Lung (tissue), 12 donors: ENCODE data around the gene PDAP1. TPM values are rescaled to one million over a fixed set of nuclear protein-coding genes. Genes with fewer than 3 reads are reported as not detected.

Source experiments
- ATAC-seq: fragments of 200-7000 bp; cut with Tn5 transposase; one replicate; pipeline ENCODE4 v1.9.1; 2020; ENCODE audit warnings: moderate number of reproducible peaks; ENCODE audit not compliant: insufficient read depth, low FRiP score
- DNase-seq, 3 donors: peaks; one replicate each; pipeline ENCODE4 v3.0.0-alpha.2; 2013 to 2017
- H3K27ac ChIP-seq, 2 donors: one replicate each; pipeline ENCODE4 v1.5.1; 2013; ENCODE audit warnings: mild to moderate bottlenecking in 2 of 2, moderate library complexity in 2 of 2, control low read depth in 1 of 2, inconsistent platforms in 1 of 2, low read depth in 1 of 2, low read length in 1 of 2
- H3K27me3 ChIP-seq, 3 donors: one replicate each; pipeline ENCODE4 v1.5.1; 2013; ENCODE audit warnings: low read length in 2 of 3; ENCODE audit not compliant: control insufficient read depth in 3 of 3, insufficient read depth in 3 of 3
- H3K36me3 ChIP-seq, 4 donors: one replicate each; pipeline ENCODE4 v1.5.1; 2013; ENCODE audit warnings: low read length in 4 of 4, mild to moderate bottlenecking in 1 of 4, moderate library complexity in 1 of 4; ENCODE audit not compliant: control insufficient read depth in 4 of 4, insufficient read depth in 4 of 4
- H3K4me1 ChIP-seq, 5 donors: one replicate each; pipeline ENCODE4 v1.5.1; 2013; ENCODE audit warnings: low read length in 5 of 5, mild to moderate bottlenecking in 2 of 5, moderate library complexity in 1 of 5; ENCODE audit not compliant: control insufficient read depth in 5 of 5, insufficient read depth in 5 of 5
- H3K4me3 ChIP-seq: one replicate; pipeline ENCODE4 v1.5.1; 2013; ENCODE audit warnings: mild to moderate bottlenecking, control low read depth, moderate library complexity
- H3K9ac ChIP-seq, 2 donors: one replicate each; pipeline ENCODE4 v1.5.1; 2013; ENCODE audit warnings: low read length in 2 of 2, control low read depth in 1 of 2; ENCODE audit not compliant: insufficient read depth in 1 of 2
- H3K9me3 ChIP-seq, 4 donors: one replicate each; pipeline ENCODE4 v1.5.1; 2013; ENCODE audit warnings: low read length in 3 of 4, mild to moderate bottlenecking in 1 of 4, moderate library complexity in 1 of 4; ENCODE audit not compliant: control insufficient read depth in 4 of 4, insufficient read depth in 3 of 4
- CTCF ChIP-seq: IDR thresholded peaks from 2 replicates; pipeline ENCODE4 v1.5.1; 2012; ENCODE audit warnings: mild to moderate bottlenecking; ENCODE audit errors: control extremely low read depth, extremely low read depth
- WGBS, 2 donors: extraction: QIAGEN DNeasy Blood & Tissue Kit; methylation state at CpG; one replicate each; pipeline ENCODE4 v1.1.7; 2013; 5-methylcytosine and 5-hydroxymethylcytosine counted together
- polyA plus RNA-seq, 2 donors: library from polyadenylated mRNA; stranded (reverse); fragments of 200-250 nt; gene quantifications; one replicate each; pipeline ENCODE4 v1.2.1, GENCODE V29; 2013
- total RNA-seq, 2 donors: library from RNA; depleted of rRNA in 1 of 2; stranded (reverse); fragments of >200 nt in 1 of 2; gene quantifications; one replicate each; pipeline ENCODE4 v1.2.1, GENCODE V29; 2014 to 2021
- donor health status: control.
- donor health status: control.
- donor health status: Bipolar disorder and iron deficiency.
- donor health status: healthy.
- donor health status: DM: yes; HTN: yes; CAD: no.

Gene PDAP1
- total and polyA plus RNA-seq, 4 donors: 20.5 to 191 (median 113) TPM

DNA sequence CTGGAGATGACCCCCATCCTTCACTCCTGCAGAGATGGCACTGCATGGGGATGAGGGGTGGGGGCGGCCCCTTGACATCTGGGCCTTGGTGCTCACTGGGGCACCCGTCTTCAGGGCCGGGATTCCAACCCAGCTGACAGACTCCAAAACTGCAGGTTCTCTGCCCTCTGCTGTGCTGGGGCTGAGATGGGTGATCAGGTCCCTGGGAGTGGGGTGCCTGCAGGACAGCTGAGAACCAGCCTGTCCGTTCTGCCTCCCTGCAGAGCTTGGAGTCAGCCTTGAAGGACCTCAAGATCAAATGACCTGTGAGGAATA lies 14.3 kb downstream of the PDAP1 start:
- Histone ChIP-seq H3K4me3 (no peak overlapping the region), H3K4me1 (peaks cover 2 to 15% (median 10%) of the 10 kb centered on the region in 5 donors), H3K9ac (no peak overlapping the region), H3K27ac (no peak overlapping the region), H3K27me3 (no peaks in the 10 kb centered on the region), H3K36me3 (peaks cover 11 to 66% (median 22%) of the 10 kb centered on the region in 4 donors), H3K9me3 (no peaks in the 10 kb centered on the region)
- TF ChIP-seq CTCF: no peak
- WGBS, 2 donors: 92% methylated on average over 4 of the region's 4 CpGs
- no peak for ATAC-seq
- DNase-seq: no peak

- Histone ChIP-seq H3K27ac (peak overlapping the region in 1 of 2 donors; percentile 67), H3K9ac (peak overlapping the region; percentile 81 to 82), H3K4me1 (peaks cover 2 to 15% (median 10%) of the 10 kb centered on the region in 5 donors), H3K9me3 (no peaks in the 10 kb centered on the region), H3K27me3 (no peaks in the 10 kb centered on the region), H3K36me3 (peaks cover 11 to 65% (median 21%) of the 10 kb centered on the region in 4 donors), H3K4me3 (peak overlapping the region; percentile 27)
- TF ChIP-seq CTCF: no peak
- peak; percentile 72 to 81 (median 78) for DNase-seq
- 51 to 60% methylated on average over 28 to 30 of the region's 30 CpGs for WGBS, 2 donors
- ATAC-seq: peak; percentile 46
These were observed 14.8 kb downstream of the PDAP1 start for GRCh38 chr7:99393355-99394187.

DNA sequence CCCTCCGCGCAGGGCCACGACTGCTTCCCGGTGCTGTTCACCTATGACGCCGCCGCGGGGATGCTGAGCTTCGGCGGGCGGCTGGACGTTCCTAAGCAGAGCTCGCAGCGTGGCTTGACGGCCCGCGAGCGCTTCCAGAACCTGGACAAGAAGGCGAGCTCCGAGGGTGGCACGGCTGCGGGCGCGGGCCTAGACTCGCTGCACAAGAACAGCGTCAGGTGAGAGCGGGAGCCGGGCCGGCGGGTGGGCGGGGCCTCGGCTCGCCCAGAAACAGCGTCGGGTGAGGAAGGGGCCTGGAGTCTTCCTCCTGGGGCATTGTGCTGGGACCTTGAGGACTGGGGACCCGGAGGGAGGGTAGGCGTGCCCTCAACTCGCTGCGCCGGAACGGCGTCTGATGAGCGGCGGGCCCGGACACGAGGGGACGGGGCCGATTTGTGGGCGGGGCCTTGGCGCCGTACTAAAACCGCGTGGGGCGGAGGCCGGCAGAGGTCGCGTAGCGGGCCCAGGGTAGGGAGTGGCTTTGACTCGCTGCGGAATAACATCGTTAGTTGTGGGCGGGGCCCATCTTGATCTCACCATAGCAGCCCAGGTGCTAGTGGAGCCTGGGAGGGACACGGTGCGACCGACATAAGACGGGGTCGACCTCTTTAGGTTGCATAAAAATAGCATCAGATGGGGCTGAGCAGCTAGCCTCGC lies 15.6 kb downstream of the PDAP1 start:
- Histone ChIP-seq H3K9me3 (no peaks in the 10 kb centered on the region), H3K4me3 (peak overlapping the region; percentile 27), H3K27me3 (no peaks in the 10 kb centered on the region), H3K4me1 (peaks cover 2 to 15% (median 10%) of the 10 kb centered on the region in 5 donors), H3K9ac (peak overlapping the region; percentile 81 to 82), H3K27ac (peak overlapping the region in 1 of 2 donors; percentile 67), H3K36me3 (peaks cover 8 to 66% (median 14%) of the 10 kb centered on the region in 4 donors)
- no peak for TF ChIP-seq CTCF
- DNase-seq (peak; percentile 72 to 81 (median 77)), ATAC-seq (peak; percentile 79)
- WGBS, 2 donors: 9 to 18% methylated on average over 68 of the region's 68 CpGs
